Neuron (in vitro differentiated cells): ENCODE results near the gene SLC39A6.
A peak's percentile ranks its signal among the peaks of the same experiment; 100 is the strongest.
"Not testable (repeated sequence)": the region's sequence is repeated elsewhere in the genome, so short reads cannot be mapped to it uniquely, and the experiment has no call there.

Source experiments
- H2AFZ ChIP-seq: one replicate; pipeline ENCODE4 v1.6.1; 2013; ENCODE audit warnings: low read depth, mild to moderate bottlenecking, inconsistent platforms, low read length, moderate library complexity
- H3K27me3 ChIP-seq: one replicate; pipeline ENCODE4 v1.6.1; 2013; ENCODE audit warnings: low read length; ENCODE audit not compliant: insufficient read depth
- H3K36me3 ChIP-seq: one replicate; pipeline ENCODE4 v1.6.1; 2013; ENCODE audit warnings: low read length; ENCODE audit not compliant: insufficient read depth
- H3K4me1 ChIP-seq: one replicate; pipeline ENCODE4 v1.6.1; 2013; ENCODE audit warnings: low read length; ENCODE audit not compliant: insufficient read depth
- H3K4me3 ChIP-seq: 2 replicates; pipeline ENCODE4 v1.5.1; 2013; ENCODE audit warnings: mild to moderate bottlenecking, low read length, moderate library complexity
- H3K9me3 ChIP-seq: one replicate; pipeline ENCODE4 v1.6.1; 2013; ENCODE audit warnings: low read length

The SLC39A6 gene

GRCh38 chr18:36081118-36081517 lies 48.0 kb downstream of the SLC39A6 start:
- not testable (repeated sequence) for H3K4me1 ChIP-seq, H2AFZ ChIP-seq, H3K36me3 ChIP-seq, H3K27me3 ChIP-seq, H3K9me3 ChIP-seq, H3K4me3 ChIP-seq

- H3K27me3 ChIP-seq = no peaks in the 10 kb centered on the region
- H3K9me3 ChIP-seq = peaks cover 4% of the 10 kb centered on the region
- H3K4me3 ChIP-seq = no peak overlapping the region
- no peak overlapping the region for H2AFZ ChIP-seq
- no peaks in the 10 kb centered on the region for H3K36me3 ChIP-seq
- no peaks in the 10 kb centered on the region for H3K4me1 ChIP-seq
These were observed 50.2 kb downstream of the SLC39A6 start for GRCh38 chr18:36078751-36079529.

- not testable (repeated sequence) for H3K9me3 ChIP-seq, H3K4me3 ChIP-seq, H2AFZ ChIP-seq, H3K36me3 ChIP-seq, H3K4me1 ChIP-seq, H3K27me3 ChIP-seq
These were observed 51.4 kb downstream of the SLC39A6 start for GRCh38 chr18:36077764-36078163.

GRCh38 chr18:36075862-36076587 lies 53.1 kb downstream of the SLC39A6 start:
- Histone ChIP-seq H3K4me1 (no peaks in the 10 kb centered on the region), H3K36me3 (no peaks in the 10 kb centered on the region), H3K9me3 (peaks cover 4% of the 10 kb centered on the region), H3K27me3 (no peaks in the 10 kb centered on the region), H3K4me3 (no peak overlapping the region), H2AFZ (no peak overlapping the region)

GRCh38 chr18:36074435-36074834 lies 54.7 kb downstream of the SLC39A6 start:
- Histone ChIP-seq H3K36me3 (no peaks in the 10 kb centered on the region), H3K4me1 (no peaks in the 10 kb centered on the region), H2AFZ (no peak overlapping the region), H3K4me3 (no peak overlapping the region), H3K9me3 (peaks cover 2% of the 10 kb centered on the region), H3K27me3 (no peaks in the 10 kb centered on the region)

GRCh38 chr18:36073676-36074075 lies 55.5 kb downstream of the SLC39A6 start:
- Histone ChIP-seq H3K4me1 (no peaks in the 10 kb centered on the region), H3K9me3 (no peaks in the 10 kb centered on the region), H3K4me3 (no peak overlapping the region), H2AFZ (no peak overlapping the region), H3K36me3 (no peaks in the 10 kb centered on the region), H3K27me3 (no peaks in the 10 kb centered on the region)

GRCh38 chr18:36072406-36072805 lies 56.7 kb downstream of the SLC39A6 start:
- H2AFZ ChIP-seq, H3K4me3 ChIP-seq, H3K4me1 ChIP-seq, H3K9me3 ChIP-seq, H3K36me3 ChIP-seq, H3K27me3 ChIP-seq: not testable (repeated sequence)

GRCh38 chr18:36067055-36067957 lies 61.8 kb downstream of the SLC39A6 start, which contains the start of gene RPRD1A:
TSS of gene RPRD1A (minus strand) at chr18:36067559. CDS start at chr18:36067404, 155 bp downstream.
- Histone ChIP-seq H3K4me3 (peak within 1 kb of the TSS; percentile 75), H3K9me3 (no peaks in the 10 kb centered on the region), H3K4me1 (peaks cover 8% of the 10 kb centered on the region), H3K27me3 (no peaks in the 10 kb centered on the region), H2AFZ (peak within 1 kb of the TSS; percentile 57), H3K36me3 (no peaks in the 10 kb centered on the region)

- Histone ChIP-seq H3K4me1 (peaks cover 8% of the 10 kb centered on the region), H2AFZ (peak overlapping the region; percentile 57), H3K4me3 (peak overlapping the region; percentile 75), H3K36me3 (no peaks in the 10 kb centered on the region), H3K9me3 (no peaks in the 10 kb centered on the region), H3K27me3 (no peaks in the 10 kb centered on the region)
These were observed 62.5 kb downstream of the SLC39A6 start for GRCh38 chr18:36066686-36067054.

GRCh38 chr18:36066001-36066400 lies 63.1 kb downstream of the SLC39A6 start:
- H3K4me3 ChIP-seq = peak overlapping the region; percentile 75
- H3K27me3 ChIP-seq = no peaks in the 10 kb centered on the region
- no peaks in the 10 kb centered on the region for H3K36me3 ChIP-seq
- no peaks in the 10 kb centered on the region for H3K9me3 ChIP-seq
- H2AFZ ChIP-seq = no peak overlapping the region
- peaks cover 8% of the 10 kb centered on the region for H3K4me1 ChIP-seq

GRCh38 chr18:36064809-36065079 lies 64.4 kb downstream of the SLC39A6 start:
- not testable (repeated sequence) for H3K27me3 ChIP-seq, H2AFZ ChIP-seq, H3K4me1 ChIP-seq, H3K36me3 ChIP-seq, H3K9me3 ChIP-seq, H3K4me3 ChIP-seq

- H3K4me3 ChIP-seq = no peak overlapping the region
- peaks cover 8% of the 10 kb centered on the region for H3K4me1 ChIP-seq
- H3K9me3 ChIP-seq = no peaks in the 10 kb centered on the region
- H2AFZ ChIP-seq = no peak overlapping the region
- no peaks in the 10 kb centered on the region for H3K27me3 ChIP-seq
- H3K36me3 ChIP-seq = no peaks in the 10 kb centered on the region
These were observed 64.9 kb downstream of the SLC39A6 start for GRCh38 chr18:36064027-36064808.
